ENCODE results near the gene FCGR3A.
"Not testable (repeated sequence)": the region's sequence is repeated elsewhere in the genome, so short reads cannot be mapped to it uniquely, and the experiment has no call there.

FCGR3A gene

DNA sequence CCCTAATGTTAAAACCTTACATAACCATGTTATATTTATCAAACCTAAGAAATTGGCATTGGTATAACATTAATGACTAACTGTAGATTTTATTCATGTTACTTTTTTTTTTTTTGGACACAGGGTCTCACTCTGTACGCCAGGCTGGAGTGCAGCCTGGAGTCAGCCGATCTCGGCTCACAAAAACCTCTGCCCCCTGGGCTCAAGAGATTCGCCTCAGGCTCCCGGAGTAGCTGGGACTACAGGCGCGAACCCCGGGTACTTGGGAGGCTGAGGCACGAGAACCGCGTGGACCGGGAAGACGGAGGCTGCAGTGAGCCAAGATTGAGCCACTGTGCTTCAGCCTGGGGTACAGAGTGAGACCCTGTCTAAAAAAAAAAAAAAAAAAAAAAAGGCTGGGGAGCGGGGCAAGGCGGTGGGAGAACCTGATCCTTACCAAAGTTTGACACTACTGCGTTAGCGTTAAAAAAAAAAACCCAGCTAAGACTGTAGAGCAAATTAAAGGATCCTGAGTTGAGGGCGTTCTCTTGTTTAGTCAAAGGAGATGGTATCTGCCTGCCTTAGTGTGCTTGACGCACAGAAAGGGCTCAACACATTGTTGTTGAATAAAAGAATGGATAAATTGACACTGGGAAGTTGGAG, 20.0 kb downstream of the FCGR3A start:
- DNase-seq = not testable (repeated sequence)

DNA sequence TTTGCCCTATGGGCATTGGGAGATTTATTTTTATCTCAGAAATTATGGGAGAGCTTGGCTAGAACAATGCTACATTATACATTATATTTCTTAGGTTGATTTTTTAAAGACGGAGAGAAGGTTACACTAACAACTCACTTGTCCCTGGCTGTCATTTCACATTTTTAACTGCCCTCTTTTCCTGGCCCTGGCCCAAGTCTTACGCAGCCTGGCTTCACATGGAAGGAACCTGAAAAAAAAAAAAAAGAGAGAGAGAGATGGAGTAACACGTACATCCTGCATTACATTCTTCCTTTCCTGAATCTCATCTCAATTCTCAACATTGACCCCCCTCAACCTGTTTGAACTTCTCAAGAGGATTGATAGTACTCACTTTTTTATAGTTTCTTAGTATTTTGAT, 21.1 kb downstream of the FCGR3A start:
- not testable (repeated sequence) for DNase-seq

DNA sequence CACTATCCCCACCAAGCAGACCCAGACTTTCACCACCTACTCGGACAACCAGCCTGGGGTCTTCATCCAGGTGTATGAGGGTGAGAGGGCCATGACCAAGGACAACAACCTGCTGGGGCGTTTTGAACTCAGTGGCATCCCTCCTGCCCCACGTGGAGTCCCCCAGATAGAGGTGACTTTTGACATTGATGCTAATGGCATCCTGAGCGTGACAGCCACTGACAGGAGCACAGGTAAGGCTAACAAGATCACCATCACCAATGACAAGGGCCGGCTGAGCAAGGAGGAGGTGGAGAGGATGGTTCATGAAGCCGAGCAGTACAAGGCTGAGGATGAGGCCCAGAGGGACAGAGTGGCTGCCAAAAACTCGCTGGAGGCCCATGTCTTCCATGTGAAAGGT, 23.7 kb downstream of the FCGR3A start:
- not testable (repeated sequence) for DNase-seq

- DNase-seq = not testable (repeated sequence)
Measured at GRCh38 chr1:161525321-161525720, 24.3 kb downstream of the FCGR3A start.

- not testable (repeated sequence) for DNase-seq
Measured at GRCh38 chr1:161524742-161525291, 24.8 kb downstream of the FCGR3A start.

- peak; percentile 82 for DNase-seq
Measured at GRCh38 chr1:161523817-161524741, 25.5 kb downstream of the FCGR3A start, which contains the start of gene HSPA6. HSPA6 (plus strand) TSS chr1:161524540; CDS start chr1:161524659, 119 bp downstream.

GRCh38 chr1:161523041-161523816, 26.4 kb downstream of the FCGR3A start:
- not testable (repeated sequence) for DNase-seq

GRCh38 chr1:161513953-161514352, 35.7 kb downstream of the FCGR3A start:
- DNase-seq = not testable (repeated sequence)

DNA sequence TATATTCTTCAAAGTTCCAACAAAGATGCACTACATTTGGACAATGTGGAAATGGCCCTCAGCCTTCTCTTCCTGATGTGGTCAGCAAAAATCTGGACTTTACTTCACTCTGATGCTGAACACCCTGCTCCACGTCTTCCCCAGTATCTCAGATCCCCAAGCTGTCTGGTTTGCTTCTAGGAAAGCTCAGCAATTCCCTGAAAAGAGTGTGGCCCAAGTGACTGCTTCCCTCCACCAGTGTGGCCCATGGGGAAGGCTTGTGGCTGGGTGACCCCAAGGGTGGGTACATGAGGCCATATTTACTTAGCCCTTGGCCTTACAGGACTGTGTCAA, 36.2 kb downstream of the FCGR3A start:
- DNase-seq = not testable (repeated sequence)

DNA sequence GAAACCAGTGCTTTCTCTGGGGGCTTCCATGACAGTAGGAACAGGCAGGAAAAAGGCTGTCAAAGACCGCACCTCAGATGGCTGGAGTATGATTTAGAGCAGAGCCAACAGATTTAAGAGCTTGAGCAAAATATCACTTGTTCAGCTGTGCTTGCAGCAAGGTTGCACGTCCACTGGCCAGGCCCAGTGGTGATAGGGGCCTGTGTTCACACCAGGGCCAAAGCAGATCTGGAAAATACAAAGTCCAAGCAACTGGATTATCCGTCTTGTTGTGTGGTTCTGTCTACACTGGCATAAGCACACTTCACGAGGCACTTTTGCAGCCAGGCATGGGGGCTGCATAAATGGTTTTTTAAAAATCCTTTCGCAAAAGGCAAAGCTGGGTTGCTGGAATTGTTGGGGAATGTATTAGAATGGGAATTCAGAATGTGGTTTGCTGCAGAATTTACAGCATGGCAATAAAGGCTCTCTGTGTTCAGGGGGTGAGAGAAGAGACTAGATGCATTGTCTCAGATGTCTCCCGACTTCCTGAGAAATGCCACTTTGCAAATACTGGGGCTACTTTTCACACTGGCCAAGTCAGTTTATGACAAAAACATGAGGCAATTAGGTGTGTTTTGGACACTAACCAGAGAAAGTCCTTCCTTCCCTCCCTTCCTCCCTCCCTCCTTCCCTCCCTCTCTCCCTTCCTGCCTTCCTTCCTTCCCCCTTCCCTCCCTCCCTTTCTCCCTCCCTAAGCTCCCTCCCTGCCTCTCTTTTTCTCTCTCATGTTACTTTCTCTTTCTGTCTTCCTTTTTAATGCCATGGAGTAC, 36.8 kb downstream of the FCGR3A start:
- not testable (repeated sequence) for DNase-seq

- no peak for DNase-seq
Measured at GRCh38 chr1:161511756-161512060, 37.9 kb downstream of the FCGR3A start.

DNA sequence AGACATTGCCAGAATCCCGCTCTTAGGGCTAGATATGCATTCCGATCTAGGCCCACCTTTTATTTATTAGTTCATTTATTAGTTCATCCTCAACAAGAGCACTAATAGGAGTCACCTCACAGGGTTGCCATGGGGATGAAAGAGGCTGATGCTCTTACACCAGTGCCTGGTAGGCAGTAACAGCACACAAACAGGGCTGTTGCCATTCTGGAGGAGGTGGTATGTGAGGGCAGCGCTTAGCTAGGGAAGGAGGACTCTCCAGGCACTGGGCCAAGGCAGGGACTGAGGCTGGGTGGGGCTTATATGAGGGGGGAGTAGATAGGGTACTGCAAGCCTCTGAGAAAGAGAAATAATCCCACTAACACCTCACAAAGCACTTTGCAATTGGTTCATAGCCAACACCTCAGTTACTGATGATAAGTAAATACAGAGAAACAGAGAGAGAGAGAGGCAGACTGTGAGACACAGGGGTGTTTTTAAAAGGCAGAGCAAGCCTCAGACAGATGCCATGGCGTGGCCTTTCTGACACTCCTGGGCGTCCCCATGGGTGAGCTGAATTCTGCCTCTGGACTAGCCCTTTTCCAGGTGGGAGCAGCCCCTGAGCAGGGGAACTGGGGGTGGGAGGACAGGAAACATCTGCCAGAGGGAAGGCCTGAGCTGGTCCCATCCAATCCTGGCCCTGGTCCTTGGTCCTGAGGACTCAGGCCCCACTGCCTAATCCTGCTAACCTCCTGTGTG, 38.4 kb downstream of the FCGR3A start:
- DNase-seq = no peak

- DNase-seq = peak; percentile 24
Measured at GRCh38 chr1:161510477-161510876, 39.1 kb downstream of the FCGR3A start.

DNA sequence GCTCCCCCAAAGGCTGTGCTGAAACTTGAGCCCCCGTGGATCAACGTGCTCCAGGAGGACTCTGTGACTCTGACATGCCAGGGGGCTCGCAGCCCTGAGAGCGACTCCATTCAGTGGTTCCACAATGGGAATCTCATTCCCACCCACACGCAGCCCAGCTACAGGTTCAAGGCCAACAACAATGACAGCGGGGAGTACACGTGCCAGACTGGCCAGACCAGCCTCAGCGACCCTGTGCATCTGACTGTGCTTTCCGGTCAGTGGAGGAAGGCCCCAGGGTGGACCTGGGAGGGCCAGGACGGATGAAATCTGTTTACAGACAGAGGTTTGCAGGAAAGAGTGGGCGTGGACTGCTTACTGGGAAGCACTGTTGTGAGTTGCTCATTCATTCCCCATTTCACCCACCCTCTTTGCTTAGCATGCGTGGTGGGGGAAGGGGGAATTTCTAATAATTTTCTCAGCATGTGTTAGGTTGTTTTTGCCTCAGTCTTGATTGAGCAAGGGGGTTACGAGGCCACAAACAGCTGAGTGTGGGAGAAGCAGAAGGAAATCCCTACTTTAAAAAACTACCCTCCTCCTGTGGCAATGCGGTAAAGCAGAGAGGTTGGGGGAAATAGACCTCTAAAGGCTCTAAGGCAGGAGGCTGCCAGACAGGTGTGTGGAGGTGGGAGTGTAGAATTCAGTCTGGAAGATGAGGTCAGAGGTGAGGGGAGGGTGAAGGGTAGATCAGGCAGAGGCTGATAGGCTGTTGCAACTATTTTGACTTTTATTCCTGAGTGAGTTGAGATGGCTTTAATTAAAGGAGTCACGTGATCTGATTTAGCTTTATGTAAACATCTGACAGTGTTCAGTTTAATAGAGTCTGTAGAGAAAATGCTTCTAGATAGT, 43.0 kb downstream of the FCGR3A start:
- no peak for DNase-seq

DNA sequence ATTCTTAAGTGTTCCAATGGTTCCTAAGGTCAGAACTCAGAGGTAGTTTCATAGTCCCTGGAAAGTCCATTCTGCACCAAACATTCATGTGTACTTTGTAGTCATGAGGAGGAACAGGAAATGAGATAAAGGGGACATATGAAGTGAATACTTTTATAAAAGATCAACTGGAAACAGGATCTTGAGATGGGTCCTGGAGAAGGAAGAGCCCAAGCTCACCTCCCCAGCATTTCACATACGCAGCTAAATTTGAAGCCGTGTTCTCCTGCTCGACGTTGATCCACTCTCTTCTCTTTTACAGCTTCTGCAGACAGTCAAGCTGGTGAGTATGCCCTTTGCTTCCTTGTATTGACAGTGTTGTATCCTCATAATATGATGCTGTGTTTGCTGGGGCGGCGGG, 43.9 kb downstream of the FCGR3A start:
- DNase-seq = no peak

DNA sequence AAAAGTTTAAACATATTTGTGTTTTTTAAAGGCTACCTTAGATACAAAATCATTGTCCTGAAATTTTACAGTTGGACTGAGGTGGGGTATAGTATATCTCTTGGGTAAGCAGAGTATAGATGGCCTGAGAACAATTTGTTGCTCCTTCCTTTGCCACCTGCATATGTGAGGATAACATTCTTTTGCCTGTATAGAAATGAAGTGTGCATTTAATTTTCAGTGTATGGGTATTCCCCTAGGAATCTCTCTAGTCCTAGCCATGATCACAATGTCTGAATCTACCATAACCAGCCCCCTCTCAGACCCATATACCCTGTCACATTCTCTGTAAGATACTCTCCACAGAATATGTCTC, 46.2 kb downstream of the FCGR3A start:
- DNase-seq = no peak

DNA sequence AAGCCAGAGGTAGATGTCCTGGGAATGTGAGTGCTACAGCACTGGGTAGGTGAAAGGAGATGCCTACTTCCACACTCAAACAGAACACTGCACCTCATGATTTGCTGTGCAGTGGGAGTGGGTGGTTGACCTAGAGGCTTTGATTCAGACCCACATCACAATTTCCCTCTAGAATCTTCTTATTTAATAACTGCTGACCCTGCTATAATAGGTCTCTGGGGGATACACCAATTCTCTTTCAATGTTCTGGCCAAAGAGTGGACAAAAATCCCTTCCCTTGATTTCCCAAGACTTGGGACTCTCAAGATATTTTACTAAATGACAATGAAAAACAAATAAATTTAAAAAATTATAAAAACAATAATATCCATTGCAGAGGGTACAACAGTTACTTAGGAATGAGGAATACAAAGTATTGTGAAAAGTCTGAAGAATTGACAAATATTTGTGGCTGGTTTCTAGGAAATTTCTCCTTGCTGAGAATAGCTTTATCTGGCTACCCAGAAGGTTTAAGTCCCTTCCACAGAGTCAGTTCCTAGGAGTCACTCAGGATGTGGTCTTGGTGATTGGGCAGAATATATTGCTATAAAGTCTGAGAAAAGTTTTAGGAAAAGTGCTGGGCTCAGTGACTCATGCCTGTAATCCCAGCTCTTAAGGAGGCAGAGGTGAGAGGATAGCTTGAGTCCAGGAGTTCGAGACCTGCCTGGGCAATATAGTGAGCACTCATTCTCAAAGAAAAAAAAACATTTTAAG, 46.8 kb downstream of the FCGR3A start:
- no peak for DNase-seq

GRCh38 chr1:161502181-161502580, 47.4 kb downstream of the FCGR3A start:
- DNase-seq = no peak

DNA sequence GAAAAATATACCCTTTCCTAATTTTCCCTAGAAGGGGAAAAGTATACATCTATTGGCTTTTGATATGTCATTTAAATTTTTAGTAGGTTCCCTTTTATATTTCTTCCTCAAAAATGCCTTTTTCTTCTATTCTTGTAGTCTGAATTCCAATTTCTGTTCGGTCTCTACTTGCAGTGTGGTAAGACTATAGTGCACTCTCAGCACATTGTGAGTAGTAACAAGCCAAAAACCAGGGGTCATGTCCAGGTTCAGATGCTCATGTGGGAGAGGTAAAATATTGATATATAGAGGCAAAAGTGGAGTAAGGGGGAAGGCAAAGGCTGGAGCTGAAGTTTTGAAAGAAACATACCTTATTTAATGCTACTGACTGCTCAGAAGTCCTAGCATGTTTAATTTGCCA, 48.4 kb downstream of the FCGR3A start:
- DNase-seq = no peak

Data from activated CD4-positive, alpha-beta T cell treated with anti-CD3 and anti-CD28 coated beads, Interleukin-10, Interleukin-2, amounts not matched to agents 100 ng/mL and 50 ng/mL, durations not matched to agents 16 hours and 8 hours (primary cell).